ENCODE data around the gene TENT5C.

DNA sequence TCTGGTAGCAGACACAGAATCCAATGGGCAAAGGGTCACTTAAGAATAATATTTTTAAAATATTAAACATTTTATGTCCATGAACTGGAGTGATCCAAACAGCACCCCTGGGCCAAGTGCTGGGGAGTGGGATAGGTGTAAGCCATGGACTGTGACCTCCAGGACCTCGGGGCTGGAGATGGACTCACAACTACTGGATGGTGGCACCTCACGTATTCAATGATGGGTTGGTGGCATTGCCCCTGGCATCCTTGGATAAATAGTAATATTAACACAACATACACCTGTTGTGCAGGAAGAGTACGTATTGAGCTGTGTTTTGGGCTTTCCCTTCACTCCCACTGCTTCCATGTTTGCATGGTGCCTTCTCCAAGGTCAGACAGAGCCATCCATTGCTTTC lies 39.3 kb upstream of the TENT5C start:
- no peak for TF ChIP-seq SUZ12 (IDR thresholded peaks at IDR 0.05; ENCODE audit: extremely low read depth, insufficient read depth, insufficient read length)
- no peak for TF ChIP-seq ZNF274 (IDR thresholded peaks at IDR 0.05; ENCODE audit: low read depth, low read length)

Data from NT2/D1 (cell line).